ENCODE results near the gene WASF3. TPM values are rescaled to one million over a fixed set of nuclear protein-coding genes. Genes with fewer than 3 reads are reported as not detected.

WASF3 gene
- total RNA-seq, 1 experiment from 2014 or later, result 3.4 TPM

DNA sequence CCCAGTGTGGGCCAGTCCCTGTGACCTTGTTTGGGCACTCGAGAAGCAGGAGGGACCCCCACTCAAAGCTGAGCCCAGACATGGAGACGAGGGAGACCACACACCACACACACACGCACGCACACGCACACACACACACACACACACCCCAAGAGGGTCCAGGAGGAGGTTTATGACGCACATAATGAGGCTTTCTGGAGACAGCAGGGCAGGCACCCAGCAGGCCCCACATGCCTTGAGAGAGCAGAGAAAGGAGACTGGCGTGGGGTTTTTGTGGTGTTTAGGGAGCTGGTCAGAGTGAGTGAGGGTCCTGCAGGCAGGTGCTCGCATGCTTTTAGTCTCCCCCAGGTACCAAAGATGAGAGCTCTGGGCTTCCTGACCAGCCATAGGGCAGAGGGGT lies 160.7 kb downstream of the WASF3 start:
- ChIA-PET CTCF (no interaction called here), POLR2A (no interaction called here), RAD21 (ENCODE audit: low non-redundant PET in 1 of 2, low total read pairs in 2 of 2, uncharacterized antibody in 2 of 2, unreplicated experiment in 2 of 2) (no interaction called here)
- no peaks in the 10 kb centered on the region for H3K79me2 ChIP-seq (ENCODE audit: insufficient read depth, low read length)
- no peak overlapping the region for H3K9ac ChIP-seq (ENCODE audit: low read length)
- H3K9me2 ChIP-seq (ENCODE audit: insufficient read depth), result no peaks in the 10 kb centered on the region
- H3K27me3 ChIP-seq (ENCODE audit: insufficient read depth, low read length), result 0 out of 2 replicates have a peak, but pooled peaks cover 8% of the 10 kb centered on the region
- H3K9me3 ChIP-seq (ENCODE audit: control insufficient read depth in 1 of 2, insufficient read depth in 1 of 2, low read depth in 1 of 2, low read length in 2 of 2), result no peaks in the 10 kb centered on the region
- DNase-seq (ENCODE audit: low read depth, low spot score) (no peak), ATAC-seq (no peak)
- no peaks in the 10 kb centered on the region for H3K36me3 ChIP-seq (ENCODE audit: control insufficient read depth in 1 of 2, insufficient read depth in 2 of 2, low read length in 2 of 2)
- H2AFZ ChIP-seq (ENCODE audit: low read depth, low read length, poor library complexity, severe bottlenecking), result no peak overlapping the region
- intact Hi-C loops (cut with micrococcal nuclease), result no loop called here
- no TSS peak for BruUV-seq (replicated peaks)
- TF ChIP-seq EGR1 (IDR thresholded peaks at IDR 0.05; ENCODE audit: low read depth) (no peak), YY1 (IDR thresholded peaks at IDR 0.05; ENCODE audit: extremely low read depth, insufficient replicate concordance, low read depth, low read length) (no peak), EZH2phosphoT487 (IDR thresholded peaks at IDR 0.05; ENCODE audit: borderline replicate concordance) (no peak), SP1 (IDR thresholded peaks at IDR 0.05; ENCODE audit: low read depth) (no peak), JUND (IDR thresholded peaks at IDR 0.05) (no peak), SIN3A (IDR thresholded peaks at IDR 0.05; ENCODE audit: low read depth) (no peak), FOSL1 (IDR thresholded peaks at IDR 0.05; ENCODE audit: low read depth) (no peak), POLR2AphosphoS5 (IDR thresholded peaks at IDR 0.05; ENCODE audit: low read depth, low read length) (no peak), CBX3 (IDR thresholded peaks at IDR 0.05; ENCODE audit: low read depth) (no peak), ZFX (IDR thresholded peaks at IDR 0.05) (no peak), SRF (IDR thresholded peaks at IDR 0.05; ENCODE audit: low read depth) (no peak)
- TF ChIP-seq, protein P1, sequence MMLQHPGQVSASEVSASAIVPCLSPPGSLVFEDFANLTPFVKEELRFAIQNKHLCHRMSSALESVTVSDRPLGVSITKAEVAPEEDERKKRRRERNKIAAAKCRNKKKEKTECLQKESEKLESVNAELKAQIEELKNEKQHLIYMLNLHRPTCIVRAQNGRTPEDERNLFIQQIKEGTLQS (IDR thresholded peaks at IDR 0.05), result no peak
- TF ChIP-seq, protein P2, sequence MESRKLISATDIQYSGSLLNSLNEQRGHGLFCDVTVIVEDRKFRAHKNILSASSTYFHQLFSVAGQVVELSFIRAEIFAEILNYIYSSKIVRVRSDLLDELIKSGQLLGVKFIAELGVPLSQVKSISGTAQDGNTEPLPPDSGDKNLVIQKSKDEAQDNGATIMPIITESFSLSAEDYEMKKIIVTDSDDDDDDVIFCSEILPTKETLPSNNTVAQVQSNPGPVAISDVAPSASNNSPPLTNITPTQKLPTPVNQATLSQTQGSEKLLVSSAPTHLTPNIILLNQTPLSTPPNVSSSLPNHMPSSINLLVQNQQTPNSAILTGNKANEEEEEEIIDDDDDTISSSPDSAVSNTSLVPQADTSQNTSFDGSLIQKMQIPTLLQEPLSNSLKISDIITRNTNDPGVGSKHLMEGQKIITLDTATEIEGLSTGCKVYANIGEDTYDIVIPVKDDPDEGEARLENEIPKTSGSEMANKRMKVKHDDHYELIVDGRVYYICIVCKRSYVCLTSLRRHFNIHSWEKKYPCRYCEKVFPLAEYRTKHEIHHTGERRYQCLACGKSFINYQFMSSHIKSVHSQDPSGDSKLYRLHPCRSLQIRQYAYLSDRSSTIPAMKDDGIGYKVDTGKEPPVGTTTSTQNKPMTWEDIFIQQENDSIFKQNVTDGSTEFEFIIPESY (IDR thresholded peaks at IDR 0.05; ENCODE audit: extremely low read depth, insufficient replicate concordance, low read length), result no peak
- TF ChIP-seq, protein P3, sequence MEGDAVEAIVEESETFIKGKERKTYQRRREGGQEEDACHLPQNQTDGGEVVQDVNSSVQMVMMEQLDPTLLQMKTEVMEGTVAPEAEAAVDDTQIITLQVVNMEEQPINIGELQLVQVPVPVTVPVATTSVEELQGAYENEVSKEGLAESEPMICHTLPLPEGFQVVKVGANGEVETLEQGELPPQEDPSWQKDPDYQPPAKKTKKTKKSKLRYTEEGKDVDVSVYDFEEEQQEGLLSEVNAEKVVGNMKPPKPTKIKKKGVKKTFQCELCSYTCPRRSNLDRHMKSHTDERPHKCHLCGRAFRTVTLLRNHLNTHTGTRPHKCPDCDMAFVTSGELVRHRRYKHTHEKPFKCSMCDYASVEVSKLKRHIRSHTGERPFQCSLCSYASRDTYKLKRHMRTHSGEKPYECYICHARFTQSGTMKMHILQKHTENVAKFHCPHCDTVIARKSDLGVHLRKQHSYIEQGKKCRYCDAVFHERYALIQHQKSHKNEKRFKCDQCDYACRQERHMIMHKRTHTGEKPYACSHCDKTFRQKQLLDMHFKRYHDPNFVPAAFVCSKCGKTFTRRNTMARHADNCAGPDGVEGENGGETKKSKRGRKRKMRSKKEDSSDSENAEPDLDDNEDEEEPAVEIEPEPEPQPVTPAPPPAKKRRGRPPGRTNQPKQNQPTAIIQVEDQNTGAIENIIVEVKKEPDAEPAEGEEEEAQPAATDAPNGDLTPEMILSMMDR (IDR thresholded peaks at IDR 0.05 in 2 of 3, conservative IDR thresholded peaks at IDR 0.05 in 1 of 3; ENCODE audit: borderline replicate concordance in 1 of 3, insufficient read depth in 1 of 3, low read depth in 2 of 3, low read length in 2 of 3), result no peak
- H3K4me2 ChIP-seq (ENCODE audit: low read length), result no peak overlapping the region
- no peak overlapping the region for H3K4me3 ChIP-seq (replicated peaks in 1 of 2; ENCODE audit: low read depth in 1 of 2, low read length in 2 of 2)
- H4K20me1 ChIP-seq (ENCODE audit: insufficient read depth), result no peaks in the 10 kb centered on the region
- H3K4me1 ChIP-seq (ENCODE audit: control insufficient read depth in 1 of 2, insufficient read depth in 2 of 2, low read length in 2 of 2), result no peaks in the 10 kb centered on the region
- no peak overlapping the region for H3K27ac ChIP-seq (ENCODE audit: low read depth, low read length)
